NB4 (cell line): ENCODE measurements around the gene LNPEP.

Experiments
- POLR2A ChIP-seq: IDR thresholded peaks from 2 replicates; pipeline ENCODE4 v1.6.1; 2011; ENCODE audit warnings: mild to moderate bottlenecking; ENCODE audit not compliant: insufficient read length; ENCODE audit errors: extremely low read depth
- TF ChIP-seq, protein P1 (sequence below): IDR thresholded peaks from one replicate; pipeline ENCODE4 v1.5.1; 2012; ENCODE audit warnings: low read depth, low read length
- TF ChIP-seq, protein P2 (sequence below): IDR thresholded peaks from 2 replicates; pipeline ENCODE4 v1.6.1; 2011; ENCODE audit warnings: low read depth, low read length

DNA sequence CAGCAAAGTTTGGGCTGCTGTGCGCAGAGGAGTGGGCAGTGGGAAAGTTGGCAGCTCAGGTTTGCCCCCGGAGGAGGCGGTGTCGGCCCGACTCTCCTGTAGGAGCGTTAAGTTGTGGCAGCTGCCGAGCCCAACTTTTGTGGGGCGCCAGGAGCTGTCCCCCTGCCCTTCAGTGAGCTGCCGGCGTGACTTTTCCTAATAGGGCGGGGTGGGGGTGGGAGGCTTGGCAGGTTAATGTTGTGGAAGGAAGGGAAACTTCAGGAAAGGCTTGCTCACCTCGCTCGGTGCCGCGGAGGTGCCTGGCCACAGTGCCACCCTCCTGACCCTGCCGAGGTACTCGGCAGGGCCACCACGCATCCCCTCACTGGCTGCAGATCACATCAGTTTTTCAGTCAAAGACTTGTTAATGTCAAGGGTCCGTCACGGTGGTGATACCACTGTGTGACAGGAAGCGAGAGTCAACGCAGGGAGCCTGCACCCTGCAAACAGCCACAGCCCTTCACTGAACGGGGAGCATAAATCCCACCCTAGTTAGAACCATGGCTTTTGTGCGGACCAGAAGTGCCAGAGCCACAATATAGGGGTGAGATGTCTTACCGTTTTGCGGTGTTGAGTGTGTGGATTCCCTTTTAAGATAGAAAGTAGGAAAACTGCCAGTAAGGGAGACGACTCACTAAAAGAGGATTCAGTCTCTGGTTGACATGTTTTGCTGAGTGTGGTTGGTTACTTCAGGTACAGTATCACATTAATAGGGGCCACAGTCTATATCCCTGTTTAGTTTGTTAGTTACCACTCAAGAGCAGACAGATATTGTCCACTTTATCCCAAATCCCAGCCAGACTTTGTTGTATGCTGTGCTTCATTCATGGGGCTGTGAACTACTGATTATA, 796 bp downstream of the LNPEP start:
- TF ChIP-seq, protein P1, sequence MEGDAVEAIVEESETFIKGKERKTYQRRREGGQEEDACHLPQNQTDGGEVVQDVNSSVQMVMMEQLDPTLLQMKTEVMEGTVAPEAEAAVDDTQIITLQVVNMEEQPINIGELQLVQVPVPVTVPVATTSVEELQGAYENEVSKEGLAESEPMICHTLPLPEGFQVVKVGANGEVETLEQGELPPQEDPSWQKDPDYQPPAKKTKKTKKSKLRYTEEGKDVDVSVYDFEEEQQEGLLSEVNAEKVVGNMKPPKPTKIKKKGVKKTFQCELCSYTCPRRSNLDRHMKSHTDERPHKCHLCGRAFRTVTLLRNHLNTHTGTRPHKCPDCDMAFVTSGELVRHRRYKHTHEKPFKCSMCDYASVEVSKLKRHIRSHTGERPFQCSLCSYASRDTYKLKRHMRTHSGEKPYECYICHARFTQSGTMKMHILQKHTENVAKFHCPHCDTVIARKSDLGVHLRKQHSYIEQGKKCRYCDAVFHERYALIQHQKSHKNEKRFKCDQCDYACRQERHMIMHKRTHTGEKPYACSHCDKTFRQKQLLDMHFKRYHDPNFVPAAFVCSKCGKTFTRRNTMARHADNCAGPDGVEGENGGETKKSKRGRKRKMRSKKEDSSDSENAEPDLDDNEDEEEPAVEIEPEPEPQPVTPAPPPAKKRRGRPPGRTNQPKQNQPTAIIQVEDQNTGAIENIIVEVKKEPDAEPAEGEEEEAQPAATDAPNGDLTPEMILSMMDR: no peak
- no peak for TF ChIP-seq POLR2A
- TF ChIP-seq, protein P2, sequence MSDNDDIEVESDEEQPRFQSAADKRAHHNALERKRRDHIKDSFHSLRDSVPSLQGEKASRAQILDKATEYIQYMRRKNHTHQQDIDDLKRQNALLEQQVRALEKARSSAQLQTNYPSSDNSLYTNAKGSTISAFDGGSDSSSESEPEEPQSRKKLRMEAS: no peak
